Measurements from ENCODE around the gene FNDC7. TPM values are rescaled to one million over a fixed set of nuclear protein-coding genes. Genes with fewer than 3 reads are reported as not detected.

The FNDC7 gene, protein sequence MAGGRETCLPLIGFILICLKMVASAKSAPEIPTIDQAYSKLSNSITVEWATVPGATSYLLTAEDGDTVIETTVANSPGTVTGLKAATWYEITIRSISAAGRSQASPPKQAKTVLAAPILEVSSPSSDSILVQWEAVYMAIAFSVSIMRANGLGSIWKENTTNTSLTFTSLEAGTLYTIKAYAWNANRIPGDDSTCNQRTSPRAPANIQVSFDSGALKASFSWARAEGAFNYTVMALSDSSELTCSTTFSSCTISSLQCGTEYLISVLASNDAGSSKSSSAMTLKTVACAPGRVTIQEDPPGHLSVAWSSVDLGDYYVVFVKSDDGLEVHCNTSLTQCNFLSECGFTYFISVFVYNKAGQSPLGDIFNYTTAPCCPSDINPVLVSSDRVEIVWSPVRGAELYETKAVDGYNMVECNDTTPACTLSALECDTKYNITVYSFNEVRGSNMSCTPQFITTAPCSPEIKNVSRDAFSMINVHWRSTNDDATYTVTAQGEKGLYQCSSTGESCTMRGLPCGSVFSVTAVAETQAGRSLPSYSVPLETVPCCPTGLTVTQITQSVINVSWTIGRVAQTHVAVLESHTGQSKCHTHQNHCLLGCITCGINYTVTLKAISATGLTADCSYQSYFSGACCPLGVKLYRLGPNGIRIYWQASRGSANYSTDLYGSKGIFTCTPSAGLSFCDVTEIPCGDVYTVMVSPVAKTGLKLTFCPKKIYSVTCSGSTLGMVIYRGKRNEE
- total RNA-seq, result under 0.01 TPM in 1 of 2 replicates, not detected in the other

DNA sequence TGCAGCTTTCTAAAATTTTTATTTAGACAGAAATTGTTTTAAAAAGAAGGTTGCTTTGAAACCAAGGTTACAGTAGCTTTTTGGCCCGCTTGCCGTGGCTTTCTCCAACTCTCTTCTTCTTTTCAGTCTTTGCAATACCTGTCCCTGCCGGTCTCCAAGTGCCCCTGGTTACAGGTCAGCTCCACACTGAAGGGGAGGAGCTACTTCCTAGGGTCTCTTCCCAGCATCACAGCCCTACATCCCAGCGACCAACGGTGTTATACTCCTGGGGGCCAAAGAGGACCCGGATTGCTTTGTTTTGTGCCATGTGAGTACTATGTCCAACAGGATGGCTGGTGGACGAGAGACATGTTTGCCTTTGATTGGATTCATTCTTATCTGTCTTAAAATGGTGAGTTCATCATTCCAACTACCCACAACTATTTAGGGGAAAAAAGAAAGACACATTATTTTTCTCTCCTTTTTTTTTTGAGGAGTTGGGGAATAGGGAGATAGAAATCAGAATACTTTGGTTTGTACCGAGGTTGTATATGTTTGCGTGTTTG, at the start of gene FNDC7:
Gene FNDC7 (plus strand): TSS at position 303 of the 545 bp plus-strand sequence. CDS start 26 bp downstream, at position 329.

DNA sequence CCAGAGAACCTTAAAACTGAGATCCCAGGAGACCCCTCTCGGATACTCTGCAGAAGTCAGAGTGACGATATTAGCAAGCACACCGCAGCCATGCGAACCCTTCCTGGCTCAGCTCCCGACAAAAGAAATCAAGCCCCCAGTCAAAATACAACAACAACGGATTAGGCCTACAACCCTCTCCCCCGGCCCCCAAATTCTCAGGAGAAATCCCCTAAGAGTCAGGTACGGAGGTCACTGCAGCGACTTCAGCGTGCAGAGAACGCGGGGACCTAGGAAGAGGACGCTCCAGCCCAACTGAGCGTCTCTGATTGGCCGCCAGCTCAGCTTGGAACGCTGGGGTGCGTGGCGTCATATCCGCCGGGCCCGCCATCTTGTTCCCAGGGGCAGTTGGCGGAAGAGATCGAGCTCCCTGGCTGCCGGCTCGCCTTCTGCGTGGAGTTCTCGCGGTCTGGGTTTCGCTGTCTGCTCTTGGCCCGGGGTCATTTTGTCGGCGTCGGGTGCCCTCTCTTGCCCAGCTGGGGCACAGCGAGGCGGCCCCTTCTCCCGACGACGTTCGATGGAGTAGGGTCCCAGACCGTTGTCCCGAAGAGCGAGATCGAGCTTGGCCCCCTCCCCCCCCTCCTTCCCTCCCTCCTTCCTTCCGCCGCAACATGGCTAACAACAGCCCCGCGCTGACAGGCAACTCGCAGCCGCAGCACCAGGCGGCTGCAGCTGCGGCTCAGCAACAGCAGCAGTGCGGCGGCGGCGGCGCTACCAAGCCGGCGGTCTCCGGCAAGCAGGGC, 20.6 kb upstream of the FNDC7 start, which contains the start of gene PRPF38B:
Gene PRPF38B (plus strand): TSS at position 369 of the 782 bp plus-strand sequence. CDS start 282 bp downstream, at position 651.

GRCh38 chr1:108746382-108747170, 33.9 kb downstream of the FNDC7 start, which contains the start of gene STXBP3:
STXBP3 (plus strand) TSS chr1:108746674; CDS start chr1:108746738, 64 bp downstream.

Other genes starting within 250 kb of the FNDC7 start
- gene EEIG2, start 152.8 kb upstream of the FNDC7 start, total RNA-seq, result 20.7 and 26.6 TPM in 2 replicates
- 2.9 and 4.1 TPM in 2 replicates for gene HENMT1, start 51.8 kb upstream of the FNDC7 start, total RNA-seq
- gene PRPF38B, start 20.6 kb upstream of the FNDC7 start, total RNA-seq, result 8.9 and 11.0 TPM in 2 replicates
- gene STXBP3, start 33.8 kb downstream of the FNDC7 start, total RNA-seq, result 88.1 and 90.3 TPM in 2 replicates
- 0.16 and 0.34 TPM in 2 replicates for gene AKNAD1, start 144.2 kb downstream of the FNDC7 start, total RNA-seq
- 21.6 and 22.4 TPM in 2 replicates for gene GPSM2, start 164.1 kb downstream of the FNDC7 start, total RNA-seq